HEK293T (cell line): ENCODE measurements around the gene APLP2.

Source experiments
- CTCF ChIA-PET: fragments of 350-600 bp; formaldehyde crosslinking; extraction: SDS; loops from one replicate; lab custom pipeline; 2021; ENCODE audit warnings: antibody characterized with exemption, inconsistent platforms; lab: Yijun Ruan, JAX
- POLR2A ChIA-PET: fragments of 350-600 bp; formaldehyde crosslinking; extraction: SDS; loops from one replicate; lab custom pipeline; 2020; ENCODE audit warnings: antibody characterized with exemption, inconsistent platforms; lab: Yijun Ruan, JAX
- DNase-seq: peaks from one replicate; pipeline ENCODE4 v3.0.0; 2012; ENCODE audit warnings: mixed read lengths; ENCODE audit errors: extremely low spot score
- ARNT ChIP-seq: fragments of 450-650 bp; IDR thresholded peaks from 2 replicates; pipeline ENCODE4 v1.6.1; 2017; ENCODE audit warnings: mild to moderate bottlenecking
- BHLHE40 ChIP-seq: fragments of 450-650 bp; IDR thresholded peaks from 2 replicates; pipeline ENCODE4 v1.6.1; 2016; ENCODE audit warnings: mild to moderate bottlenecking, moderate library complexity, borderline replicate concordance
- CTBP1 ChIP-seq: fragments of 450-650 bp; IDR thresholded peaks from 2 replicates; pipeline ENCODE4 v1.6.1; 2016; ENCODE audit warnings: borderline replicate concordance
- ELF4 ChIP-seq: fragments of 450-650 bp; IDR thresholded peaks from 2 replicates; pipeline ENCODE4 v1.6.1; 2017; ENCODE audit warnings: antibody characterized with exemption
- FOXA1 ChIP-seq: fragments of 450-650 bp; IDR thresholded peaks from 2 replicates; pipeline ENCODE4 v1.6.1; 2016; ENCODE audit warnings: mild to moderate bottlenecking
- FOXK2 ChIP-seq: fragments of 450-650 bp; IDR thresholded peaks from 2 replicates; pipeline ENCODE4 v1.6.1; 2016; ENCODE audit warnings: mild to moderate bottlenecking
- FOXM1 ChIP-seq: fragments of 450-650 bp; IDR thresholded peaks from 2 replicates; pipeline ENCODE4 v1.6.1; 2017; ENCODE audit warnings: mild to moderate bottlenecking, borderline replicate concordance
- HDGF ChIP-seq: fragments of 450-650 bp; IDR thresholded peaks from 2 replicates; pipeline ENCODE4 v1.6.1; 2017; ENCODE audit warnings: antibody characterized with exemption, borderline replicate concordance
- L3MBTL2 ChIP-seq: fragments of 450-650 bp; conservative IDR thresholded peaks from 2 replicates; pipeline ENCODE4 v1.6.1; 2016; ENCODE audit warnings: mild to moderate bottlenecking
- LEF1 ChIP-seq: fragments of 450-650 bp; IDR thresholded peaks from 2 replicates; pipeline ENCODE4 v1.6.1; 2017; ENCODE audit warnings: mild to moderate bottlenecking, borderline replicate concordance
- NFRKB ChIP-seq: fragments of 450-650 bp; IDR thresholded peaks from 2 replicates; pipeline ENCODE4 v1.6.1; 2016; ENCODE audit warnings: mild to moderate bottlenecking, moderate library complexity
- PKNOX1 ChIP-seq: fragments of 450-650 bp; IDR thresholded peaks from 2 replicates; pipeline ENCODE4 v1.6.1; 2016
- SP1 ChIP-seq: fragments of 450-650 bp; IDR thresholded peaks from 2 replicates; pipeline ENCODE4 v1.6.1; 2017
- SUZ12 ChIP-seq: fragments of 450-650 bp; IDR thresholded peaks from 2 replicates; pipeline ENCODE4 v1.6.1; 2016; ENCODE audit warnings: mild to moderate bottlenecking
- TARDBP ChIP-seq: fragments of 450-650 bp; IDR thresholded peaks from 2 replicates; pipeline ENCODE4 v1.6.1; 2016
- ZNF384 ChIP-seq: fragments of 450-650 bp; IDR thresholded peaks from 2 replicates; pipeline ENCODE4 v1.6.1; 2016

APLP2 gene

GRCh38 chr11:130050257-130050656 is 19.4 kb upstream of the APLP2 start:
- ChIA-PET CTCF (no interaction called here), POLR2A (interaction anchor here (0.8 kb wide), 1 partner anchor 48 kb away, joined by 3 read pairs; the partner anchor contains the start of gene PRDM10)
- no peak for DNase-seq
- no peak for TF ChIP-seq HDGF
- no peak for TF ChIP-seq LEF1
- no peak for TF ChIP-seq FOXK2
- no peak for TF ChIP-seq PKNOX1
- TF ChIP-seq CTBP1, result no peak

DNA sequence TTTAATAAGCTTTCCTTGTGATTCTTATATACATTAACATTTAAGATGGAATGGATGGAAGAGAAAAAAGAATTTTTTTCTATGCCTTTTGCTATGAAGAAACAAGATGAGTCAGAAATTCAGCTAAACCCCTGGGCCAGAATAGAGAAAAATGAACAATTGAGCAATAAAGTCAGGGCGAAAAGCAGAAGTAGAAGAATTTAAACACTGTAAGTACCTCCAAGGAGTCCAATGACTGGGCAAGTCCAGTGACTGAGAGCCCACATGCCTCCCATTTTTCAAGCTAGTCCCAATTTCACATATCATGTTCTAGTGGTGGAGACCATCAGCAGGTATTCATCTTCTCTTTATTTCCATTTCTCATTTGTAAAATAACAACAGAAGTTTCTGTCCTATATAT is 18.6 kb upstream of the APLP2 start:
- no peak for DNase-seq
- TF ChIP-seq SUZ12 (no peak), NFRKB (no peak), SP1 (no peak), PKNOX1 (no peak), FOXM1 (no peak), FOXK2 (no peak), ELF4 (no peak), LEF1 (no peak), CTBP1 (no peak), BHLHE40 (no peak), FOXA1 (no peak), TARDBP (no peak), L3MBTL2 (no peak), ARNT (no peak)
- POLR2A ChIA-PET, result interaction anchor here (0.8 kb wide), 1 partner anchor 48 kb away, joined by 3 read pairs; the partner anchor contains the start of gene PRDM10
- CTCF ChIA-PET, result no interaction called here

DNA sequence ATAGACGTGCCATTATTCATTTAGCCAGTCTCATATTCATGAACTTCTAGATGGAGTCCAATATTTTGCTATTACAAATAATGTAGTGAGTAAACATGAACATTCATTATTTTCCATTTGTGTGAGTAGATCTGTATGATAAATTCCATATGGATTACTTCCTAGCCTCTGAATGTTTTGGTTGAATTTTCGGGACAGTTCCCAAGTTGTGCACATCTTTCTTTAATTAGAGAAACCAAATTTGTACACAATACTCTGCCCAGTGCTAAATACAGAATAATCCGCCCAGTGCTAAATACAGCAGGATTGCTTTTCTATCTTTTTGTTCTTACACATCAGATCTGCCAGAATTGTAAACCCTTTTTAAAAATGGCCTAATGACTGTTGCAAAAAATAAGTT is 17.1 kb upstream of the APLP2 start:
- no peak for DNase-seq
- ChIA-PET POLR2A (interaction anchor here (1.6 kb wide), 1 partner anchor 19 kb away, joined by 3 read pairs; no protein-coding TSS in a partner anchor), CTCF (no interaction called here)
- TF ChIP-seq ARNT (no peak), ZNF384 (no peak), HDGF (no peak), SUZ12 (no peak), FOXM1 (no peak), SP1 (no peak), FOXA1 (no peak), ELF4 (no peak), NFRKB (no peak), PKNOX1 (no peak), CTBP1 (no peak), L3MBTL2 (no peak), LEF1 (no peak), FOXK2 (no peak), BHLHE40 (no peak), TARDBP (no peak)

DNA sequence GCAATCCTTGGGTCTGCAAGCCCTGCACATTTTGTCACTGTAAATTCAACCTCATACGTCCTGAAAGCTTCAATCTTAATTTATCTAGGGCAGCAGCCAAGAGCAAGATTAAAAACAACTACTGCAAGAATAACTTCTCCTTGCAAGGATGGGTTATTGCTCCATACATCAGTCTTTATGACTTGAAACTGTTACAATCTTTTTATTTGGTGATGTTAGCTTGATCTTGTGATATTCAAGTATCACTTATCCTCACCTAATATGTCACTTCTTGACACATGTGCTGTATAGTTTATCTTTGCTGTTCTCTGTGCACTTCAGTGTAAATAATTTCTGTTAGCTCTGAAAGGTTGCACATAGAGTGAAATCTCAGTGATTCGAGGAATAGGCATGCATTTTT is 14.7 kb upstream of the APLP2 start:
- POLR2A ChIA-PET, result interaction anchor here (1.3 kb wide), 1 partner anchor 53 kb away, joined by 4 read pairs; the partner anchor contains the start of gene PRDM10
- TF ChIP-seq NFRKB (no peak), BHLHE40 (no peak), ELF4 (no peak), HDGF (no peak), SP1 (no peak), FOXA1 (no peak), L3MBTL2 (no peak), CTBP1 (no peak), TARDBP (no peak), PKNOX1 (no peak), FOXM1 (no peak), ZNF384 (no peak), SUZ12 (no peak), LEF1 (no peak), ARNT (no peak), FOXK2 (no peak)
- CTCF ChIA-PET, result interaction anchor here (0.6 kb wide), 1 partner anchor 47 kb away, joined by 3 read pairs; no protein-coding TSS in a partner anchor
- DNase-seq, result no peak

DNA sequence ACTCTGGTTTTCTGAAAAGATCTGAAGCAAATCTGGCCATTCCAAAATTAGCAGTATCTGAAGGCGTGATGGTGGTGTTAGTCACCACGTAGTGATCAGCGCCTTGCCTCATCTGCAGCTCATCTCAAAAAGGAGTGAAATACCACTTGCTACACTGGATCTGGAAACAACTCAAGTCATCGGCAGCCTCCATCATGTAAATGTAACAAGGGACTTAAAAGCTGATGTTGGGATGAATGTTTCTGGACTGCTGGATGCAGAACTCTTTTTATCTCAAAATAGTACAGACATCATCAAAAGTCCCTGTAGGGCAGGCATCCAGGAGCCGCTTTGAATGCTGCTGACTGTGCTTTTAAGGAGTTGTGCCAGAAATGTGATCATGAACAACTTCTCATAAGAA is 14.1 kb upstream of the APLP2 start:
- no peak for DNase-seq
- POLR2A ChIA-PET, result interaction anchor here (1.3 kb wide), 1 partner anchor 53 kb away, joined by 4 read pairs; the partner anchor contains the start of gene PRDM10
- CTCF ChIA-PET, result no interaction called here
- TF ChIP-seq FOXM1, result no peak
- no peak for TF ChIP-seq ZNF384
- no peak for TF ChIP-seq ARNT
- TF ChIP-seq SUZ12, result no peak
- TF ChIP-seq FOXK2, result no peak
- no peak for TF ChIP-seq TARDBP
- no peak for TF ChIP-seq CTBP1
- TF ChIP-seq L3MBTL2, result no peak
- TF ChIP-seq SP1, result no peak
- no peak for TF ChIP-seq PKNOX1
- no peak for TF ChIP-seq FOXA1
- no peak for TF ChIP-seq NFRKB
- TF ChIP-seq HDGF, result no peak
